Pancreas (tissue), 10 donors: ENCODE measurements around the gene PIGB. TPM values are rescaled to one million over a fixed set of nuclear protein-coding genes. Genes with fewer than 3 reads are reported as not detected.

ENCODE experiments used
- ATAC-seq, 4 donors: fragments of 200-7000 bp; cut with Tn5 transposase; one replicate each; pipeline versions ENCODE4 v1.8.0 to v1.9.1; 2020; ENCODE audit warnings: mild to moderate bottlenecking in 4 of 4, moderate library complexity in 4 of 4
- DNase-seq, 6 donors: peaks; one replicate each; pipeline ENCODE4 v3.0.0-alpha.2; 2020
- FAIRE-seq: peaks from 2 replicates; lab custom pipeline; 2012; peaks lifted over from hg19 to GRCh38; lab: Jason Lieb, UNC
- H3K27ac ChIP-seq, 4 donors: fragments of 200-600 bp; sonication (generic); 1 replicate in 3 of 4; 2 replicates in 1 of 4; pipeline versions ENCODE4 v1.5.0 to v1.8.0; 2020
- H3K27me3 ChIP-seq, 4 donors: fragments of 200-600 bp; one replicate each; pipeline ENCODE4 v1.8.0; 2021
- H3K36me3 ChIP-seq, 3 donors: fragments of 200-600 bp; sonication (generic) in 1 of 3; one replicate each; pipeline versions ENCODE4 v1.5.0 to v1.8.0; 2020 to 2021
- H3K4me1 ChIP-seq, 3 donors: fragments of 200-600 bp; one replicate each; pipeline ENCODE4 v1.8.0; 2021
- H3K4me3 ChIP-seq, 4 donors: fragments of 200-600 bp; sonication (generic) in 2 of 4; one replicate each; pipeline versions ENCODE4 v1.5.0 to v1.8.0; 2020 to 2021
- H3K9me3 ChIP-seq, 4 donors: fragments of 200-600 bp; one replicate each; pipeline ENCODE4 v1.8.0; 2021
- CTCF ChIP-seq, 4 donors: fragments of 200-600 bp; sonication (generic) in 3 of 4; IDR thresholded peaks; one replicate each; pipeline versions ENCODE4 v1.5.0 to v1.8.0; 2021; ENCODE audit warnings: antibody characterized with exemption in 4 of 4
- WGBS, 2 donors: extraction: QIAGEN DNeasy Blood & Tissue Kit; methylation state at CpG; one replicate each; pipeline ENCODE4 v1.1.7; 2013; 5-methylcytosine and 5-hydroxymethylcytosine counted together
- intact Hi-C, 3 donors: fragments of 100-400 bp; cut with DNase I; formaldehyde crosslinking; loops; one replicate each; pipeline versions ENCODE4 v1.11.1 to v1.14.2; 2022
- polyA plus RNA-seq, 2 donors: library from polyadenylated mRNA; stranded (reverse); fragments of 200-250 nt; gene quantifications; one replicate each; pipeline ENCODE4 v1.2.3, GENCODE V29; 2013
- total RNA-seq, 6 donors: library from RNA; stranded (reverse); fragmentation: NEBNext Ultra II Directional in 4 of 6; extraction: Animal tissue kit (Norgen Biotek cat#: 25700) in 4 of 6; gene quantifications; one replicate each; pipeline versions ENCODE4 v1.2.1 to v1.2.4, GENCODE V29; 2021 to 2023
- donor health status: healthy with polysubstance abuse.
- donor health status: DM: no; HTN: no; CAD: no; lungs with moderate emphysema.
- donor health status: DM: no; HTN: no; CAD: no.
- donor health status: control.
- donor health status: control.
- donor health status: Bipolar disorder and iron deficiency.
- donor health status: DM: yes; HTN: yes; CAD: no.
- donor health status: DM: no; HTN: no; CAD: no.
- donor health status: DM: no; HTN: no; CAD: no.
- donor health status: DM: yes; HTN: yes; CAD: no.

PIGB gene
- total and polyA plus RNA-seq, 8 donors = 3.4 to 13.1 (median 6.0) TPM

GRCh38 chr15:55322467-55322866, 3.4 kb downstream of the PIGB start:
- Histone ChIP-seq H3K27me3 (no peaks in the 10 kb centered on the region), H3K4me1 (peaks cover 0 to 15% (median 14%) of the 10 kb centered on the region in 3 donors), H3K27ac (no peak overlapping the region), H3K9me3 (no peaks in the 10 kb centered on the region), H3K36me3 (no peaks in the 10 kb centered on the region), H3K4me3 (no peak overlapping the region)
- TF ChIP-seq CTCF (IDR thresholded peaks at IDR 0.05) = no peak
- intact Hi-C loops = no loop called here
- FAIRE-seq (no peak), DNase-seq (no peak), ATAC-seq (no peak)
- 80 to 84% methylated on average over 5 of the region's 5 CpGs for WGBS, 2 donors

- FAIRE-seq = no peak
- Histone ChIP-seq H3K27ac (no peak overlapping the region), H3K4me3 (no peak overlapping the region), H3K4me1 (no peaks in the 10 kb centered on the region), H3K27me3 (no peaks in the 10 kb centered on the region), H3K36me3 (peaks cover 0 to 5% (median 0%) of the 10 kb centered on the region in 3 donors), H3K9me3 (no peaks in the 10 kb centered on the region)
- no peak for TF ChIP-seq CTCF (IDR thresholded peaks at IDR 0.05)
- DNase-seq = no peak
- WGBS, 2 donors = 82 to 84% methylated on average over 1 of the region's 1 CpG
- intact Hi-C loops = no loop called here
- ATAC-seq = no peak
These were observed 8.4 kb downstream of the PIGB start for GRCh38 chr15:55327387-55327786.

- Histone ChIP-seq H3K27me3 (no peaks in the 10 kb centered on the region), H3K4me1 (no peaks in the 10 kb centered on the region), H3K36me3 (peaks cover 0 to 6% (median 0%) of the 10 kb centered on the region in 3 donors), H3K4me3 (no peak overlapping the region), H3K27ac (no peak overlapping the region), H3K9me3 (no peaks in the 10 kb centered on the region)
- intact Hi-C loops = no loop called here
- TF ChIP-seq CTCF (IDR thresholded peaks at IDR 0.05) = no peak
- DNase-seq (no peak), ATAC-seq (no peak), FAIRE-seq (no peak)
- 82 to 87% methylated on average over 5 of the region's 5 CpGs for WGBS, 2 donors
These were observed 15.3 kb downstream of the PIGB start for GRCh38 chr15:55334371-55334770.

GRCh38 chr15:55334997-55335396, 16.0 kb downstream of the PIGB start:
- intact Hi-C loops = no loop called here
- H3K9me3 ChIP-seq = no peaks in the 10 kb centered on the region
- no peak overlapping the region for H3K4me3 ChIP-seq
- no peak for ATAC-seq
- no peak overlapping the region for H3K27ac ChIP-seq
- H3K4me1 ChIP-seq = no peaks in the 10 kb centered on the region
- FAIRE-seq = no peak
- no peaks in the 10 kb centered on the region for H3K27me3 ChIP-seq
- H3K36me3 ChIP-seq = peaks cover 0 to 6% (median 0%) of the 10 kb centered on the region in 3 donors
- WGBS, 2 donors = 90 to 100% methylated on average over 1 of the region's 1 CpG
- no peak for TF ChIP-seq CTCF (IDR thresholded peaks at IDR 0.05)
- DNase-seq = no peak

- intact Hi-C loops = no loop called here
- FAIRE-seq (no peak), DNase-seq (no peak), ATAC-seq (no peak)
- H3K4me3 ChIP-seq = no peak overlapping the region
- no peaks in the 10 kb centered on the region for H3K4me1 ChIP-seq
- H3K27ac ChIP-seq = no peak overlapping the region
- peaks cover 0 to 6% (median 0%) of the 10 kb centered on the region in 3 donors for H3K36me3 ChIP-seq
- H3K9me3 ChIP-seq = no peaks in the 10 kb centered on the region
- no peaks in the 10 kb centered on the region for H3K27me3 ChIP-seq
- WGBS, 2 donors = 95 to 100% methylated on average over 1 of the region's 1 CpG
- TF ChIP-seq CTCF (IDR thresholded peaks at IDR 0.05) = no peak
These were observed 18.1 kb downstream of the PIGB start for GRCh38 chr15:55337160-55337559.
